ENCODE measurements around the gene LIF.
A peak's percentile ranks its signal among the peaks of the same experiment; 100 is the strongest.
"Not testable (repeated sequence)": the region's sequence is repeated elsewhere in the genome, so short reads cannot be mapped to it uniquely, and the experiment has no call there.

The LIF gene

DNA sequence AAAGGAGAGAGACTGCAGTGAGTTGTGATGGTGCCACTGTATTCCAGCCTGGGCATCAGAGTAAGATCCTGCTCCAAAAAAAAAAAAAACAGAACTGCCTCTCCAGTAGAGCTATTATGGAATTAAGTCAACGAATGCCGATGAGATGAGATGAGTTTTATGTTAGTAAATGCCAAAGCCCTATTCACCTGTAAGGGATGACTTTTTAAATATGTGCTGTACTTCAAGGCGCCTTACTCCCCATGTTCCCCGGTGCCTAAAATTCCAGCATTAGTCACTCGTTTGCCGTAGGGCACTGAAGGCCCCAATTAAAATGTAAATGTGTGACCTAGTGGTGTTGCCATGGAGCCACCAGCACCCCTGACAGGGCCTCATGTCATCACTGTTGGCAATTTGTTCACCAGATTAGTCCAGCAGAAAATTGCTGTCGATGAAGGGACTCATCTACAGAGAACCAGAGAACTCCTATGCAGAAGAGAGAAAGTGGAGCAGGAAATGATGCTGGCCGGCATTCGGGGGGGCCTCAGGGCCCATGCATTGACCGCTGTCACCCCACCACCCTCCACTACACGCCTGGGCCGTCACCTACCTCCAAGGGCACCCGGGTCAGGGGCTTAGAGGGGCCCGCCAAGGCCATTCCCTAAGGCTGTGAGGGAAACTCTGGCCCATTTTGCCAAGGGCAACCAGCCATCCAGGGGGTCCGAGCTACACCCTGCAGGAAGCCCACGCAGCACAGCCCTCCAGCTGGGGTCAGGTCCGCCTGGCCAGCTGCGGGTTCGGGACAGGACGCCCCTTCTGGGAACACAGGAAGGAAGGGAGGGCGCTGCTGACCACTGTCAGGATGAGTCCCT is 17.8 kb downstream of the LIF start:
- DNase-seq (ENCODE audit: low read depth in 2 of 2, low spot score in 1 of 2): no peak

DNA sequence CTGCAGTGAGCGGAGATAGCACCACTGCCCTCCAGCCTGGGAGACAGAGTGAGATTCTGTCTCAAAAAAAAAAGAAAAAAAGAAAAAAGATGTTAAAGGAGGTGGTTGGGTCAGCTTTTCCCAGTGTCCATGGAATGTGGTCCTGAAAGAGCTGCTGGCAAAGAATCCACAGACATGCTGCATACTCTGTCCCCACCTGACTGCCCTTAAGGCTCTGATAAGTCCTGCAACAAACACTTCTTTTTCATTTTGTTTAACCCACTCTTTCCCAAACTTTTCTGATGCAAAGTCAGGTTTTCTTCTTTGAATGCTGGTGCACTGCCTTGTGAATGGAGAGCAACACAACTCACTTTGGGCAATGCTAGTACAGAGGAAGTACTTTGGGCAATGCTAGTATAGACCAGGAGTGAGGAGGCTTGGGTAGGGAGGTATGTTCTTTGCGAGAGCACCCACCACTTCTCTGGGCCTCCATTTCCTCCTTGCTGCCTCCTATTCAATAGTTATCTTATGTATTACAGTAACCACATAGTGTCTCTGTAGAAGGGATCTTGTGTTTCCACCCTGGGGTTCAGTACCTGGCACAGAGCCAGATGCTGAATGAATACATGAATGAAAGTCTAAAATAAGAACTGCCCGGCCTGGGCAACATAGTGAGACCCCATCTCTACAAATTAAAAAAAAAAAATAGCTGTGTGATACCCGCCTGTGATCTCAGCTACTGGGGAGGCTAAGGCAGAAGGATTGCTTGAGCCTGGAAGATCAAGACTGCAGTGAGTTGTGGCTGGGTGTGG is 18.9 kb downstream of the LIF start:
- no peak for DNase-seq (ENCODE audit: low read depth in 2 of 2, low spot score in 1 of 2)

DNA sequence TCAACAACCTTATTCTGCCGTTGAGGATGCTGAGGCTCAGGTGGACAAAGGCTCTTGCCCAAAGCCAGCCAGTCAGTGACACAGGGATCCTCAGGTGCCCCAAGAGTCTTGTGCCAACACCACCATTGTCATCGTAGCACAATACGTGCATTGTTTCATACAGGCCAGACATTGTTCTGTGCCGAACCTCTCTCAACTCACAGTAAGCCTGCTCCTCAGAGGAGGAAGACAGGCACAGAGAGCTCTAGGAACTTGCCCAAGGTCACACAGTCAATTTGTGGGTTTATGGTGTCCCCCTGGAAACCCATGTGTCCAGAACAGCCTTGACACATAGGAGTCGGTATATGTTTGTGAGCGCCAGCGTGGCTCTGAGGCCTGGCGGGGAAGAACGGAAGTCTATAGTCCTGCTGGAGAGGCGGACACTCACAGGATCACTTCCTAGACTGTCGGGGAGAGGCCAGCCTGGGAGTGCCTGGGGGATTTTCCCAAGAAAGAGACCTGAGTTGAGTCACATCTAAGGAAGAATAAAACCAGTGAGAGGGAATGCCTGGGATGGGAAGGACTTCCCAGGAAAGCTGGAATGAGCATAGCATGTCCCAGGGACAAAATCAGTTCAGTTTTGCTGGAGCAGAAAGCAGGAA is 20.2 kb downstream of the LIF start:
- DNase-seq (ENCODE audit: low read depth in 2 of 2, low spot score in 1 of 2): no peak

DNA sequence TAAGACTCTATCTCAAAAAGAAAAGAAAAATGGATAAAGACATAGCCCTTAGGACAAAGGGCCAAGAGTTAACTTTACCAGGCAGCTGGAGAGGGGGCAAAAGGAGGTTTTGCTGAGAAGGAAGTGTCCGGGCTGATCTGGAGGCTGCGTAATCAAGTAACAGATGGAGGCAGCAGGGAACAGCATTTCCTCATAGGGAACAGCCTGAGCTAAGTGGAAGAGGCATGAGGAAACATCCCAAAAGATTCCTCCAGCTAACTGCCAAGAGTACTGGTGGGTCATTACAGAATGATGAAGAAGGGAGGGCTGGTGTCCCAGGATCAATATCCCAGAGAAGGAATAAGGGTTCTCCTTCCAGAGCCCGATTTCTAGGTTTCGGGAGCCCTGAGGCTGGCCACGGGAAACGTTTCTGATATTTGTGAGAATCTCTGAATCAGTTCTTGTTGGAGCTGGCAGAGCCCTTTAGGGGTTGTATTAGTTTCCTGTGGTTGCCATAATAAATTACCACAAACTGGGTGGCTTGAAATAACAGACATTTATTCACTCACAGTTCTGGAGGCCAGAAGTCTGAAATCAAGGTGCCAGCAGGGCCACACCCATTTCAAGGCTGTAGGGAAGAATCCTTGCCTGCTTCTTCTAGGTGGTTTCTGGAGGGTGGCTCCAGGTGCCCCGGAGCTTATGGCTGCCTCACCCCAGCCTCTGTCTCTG is 21.2 kb downstream of the LIF start:
- no peak for DNase-seq (ENCODE audit: low read depth in 2 of 2, low spot score in 1 of 2)

DNA sequence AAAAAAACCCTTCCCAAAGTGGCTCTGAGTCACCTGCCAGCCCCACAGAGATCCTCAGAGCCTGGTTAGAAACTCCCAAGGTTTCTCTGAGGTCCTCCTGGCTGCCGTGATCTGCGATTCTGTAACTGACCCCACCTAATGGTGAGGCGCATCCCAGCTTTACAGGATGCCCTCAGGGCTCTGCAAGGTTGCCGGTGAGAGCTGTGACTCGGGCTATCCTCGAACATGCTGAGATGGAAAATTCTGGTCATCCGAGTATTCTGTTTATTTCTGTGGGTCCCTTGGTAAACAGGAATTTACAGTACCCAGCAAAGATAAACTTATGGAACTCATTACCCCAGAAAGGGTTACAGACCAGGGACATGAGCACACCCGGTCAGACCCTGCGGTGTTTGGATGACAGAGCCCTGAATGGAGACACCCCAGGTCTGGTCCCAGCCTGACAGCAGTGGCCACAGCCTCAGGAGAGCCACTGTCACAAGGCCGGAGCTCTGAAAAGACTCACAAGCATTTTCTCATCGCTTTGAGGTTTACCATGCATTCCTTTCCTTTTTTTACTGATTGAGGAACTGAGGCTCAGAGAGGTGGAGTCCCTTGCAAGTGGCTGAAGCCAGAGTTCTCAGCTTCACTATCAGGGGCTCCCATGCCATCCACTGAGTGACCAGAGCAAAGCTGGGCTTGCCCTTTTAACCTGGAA is 22.2 kb downstream of the LIF start:
- no peak for DNase-seq (ENCODE audit: low read depth in 2 of 2, low spot score in 1 of 2)

DNA sequence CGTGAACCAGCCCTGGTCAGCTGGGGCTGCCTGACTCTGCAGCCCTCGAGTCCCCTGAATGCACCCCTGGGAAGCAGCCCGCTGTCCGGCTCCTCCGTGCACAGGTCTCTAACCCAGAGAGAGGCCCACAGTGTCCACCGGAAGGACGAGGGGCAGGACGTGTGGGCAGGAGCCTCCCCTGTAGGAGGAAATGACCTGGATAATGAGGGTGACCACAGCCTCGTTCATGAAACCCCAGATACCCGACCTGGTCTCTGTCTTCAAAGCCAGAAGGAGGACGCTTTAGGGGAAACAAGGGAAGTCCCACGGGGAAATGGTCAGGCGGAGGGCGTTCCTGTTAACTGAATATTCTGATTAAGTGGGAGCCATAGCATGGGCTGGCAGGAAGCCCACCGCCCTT is 23.3 kb downstream of the LIF start:
- DNase-seq (ENCODE audit: low read depth in 2 of 2, low spot score in 1 of 2): no peak

DNA sequence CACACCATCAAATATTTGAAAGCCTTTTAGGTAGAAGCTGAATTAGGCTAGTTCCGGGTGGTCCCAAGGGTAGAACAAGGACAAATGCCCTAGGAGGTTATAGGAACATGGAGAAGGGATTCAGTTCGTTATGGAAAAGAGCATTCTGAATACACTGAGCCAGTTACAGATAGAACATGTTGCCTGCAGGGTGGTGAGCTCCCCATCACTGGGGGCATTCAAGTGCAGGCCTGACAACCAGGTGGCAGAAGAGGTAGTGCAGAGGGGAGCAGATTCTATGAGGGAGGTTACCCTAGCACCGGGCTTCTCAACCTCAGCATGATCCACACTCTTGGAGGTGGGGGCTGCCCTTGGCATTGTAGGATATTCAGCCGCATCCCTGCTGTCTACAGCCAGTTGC is 24.2 kb downstream of the LIF start:
- no peak for DNase-seq (ENCODE audit: low read depth in 2 of 2, low spot score in 1 of 2)

DNA sequence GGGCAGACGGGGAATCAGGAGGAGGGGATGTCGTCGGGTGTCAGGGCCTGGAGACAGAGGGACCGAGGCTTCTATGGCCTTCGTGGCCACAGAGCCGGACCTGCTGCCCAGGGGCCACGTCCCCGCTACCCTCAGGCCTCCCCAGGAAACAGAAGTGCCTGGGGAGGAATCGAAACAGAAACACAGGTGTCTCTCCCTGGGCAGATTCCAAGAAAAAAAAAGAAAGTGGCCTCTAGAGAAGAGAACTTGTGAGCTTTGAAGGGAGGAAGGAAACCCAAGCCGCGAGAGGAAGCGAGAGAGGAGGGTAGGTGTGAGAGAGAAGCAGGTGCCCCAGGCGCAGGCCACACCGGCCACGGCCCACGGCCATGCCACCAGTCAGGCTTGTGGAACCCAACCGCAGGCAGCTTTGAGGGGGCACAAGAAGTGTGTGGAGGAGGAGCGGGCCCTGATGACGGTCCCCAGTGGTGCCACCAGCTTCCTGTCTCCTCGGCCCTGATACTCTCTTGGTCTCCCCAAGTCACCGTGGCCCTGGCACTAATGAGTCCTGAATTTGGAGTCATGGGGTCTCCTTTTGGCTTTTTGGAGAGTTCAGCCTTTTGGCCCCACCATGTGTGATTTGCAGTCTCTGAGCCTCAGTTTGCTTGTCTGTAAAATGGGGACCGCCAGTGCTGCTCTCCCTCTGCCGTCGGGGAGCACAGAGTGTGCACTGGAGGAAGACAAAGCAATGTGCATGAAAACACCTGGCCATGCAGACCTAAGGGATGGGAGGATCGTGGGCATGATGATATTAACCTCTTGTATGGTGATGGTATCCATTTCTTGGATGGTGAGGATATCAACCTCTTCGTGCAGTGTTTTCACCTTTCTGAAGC is 25.2 kb downstream of the LIF start:
- DNase-seq (ENCODE audit: low read depth in 2 of 2, low spot score in 1 of 2): peak; percentile 32 to 46

DNA sequence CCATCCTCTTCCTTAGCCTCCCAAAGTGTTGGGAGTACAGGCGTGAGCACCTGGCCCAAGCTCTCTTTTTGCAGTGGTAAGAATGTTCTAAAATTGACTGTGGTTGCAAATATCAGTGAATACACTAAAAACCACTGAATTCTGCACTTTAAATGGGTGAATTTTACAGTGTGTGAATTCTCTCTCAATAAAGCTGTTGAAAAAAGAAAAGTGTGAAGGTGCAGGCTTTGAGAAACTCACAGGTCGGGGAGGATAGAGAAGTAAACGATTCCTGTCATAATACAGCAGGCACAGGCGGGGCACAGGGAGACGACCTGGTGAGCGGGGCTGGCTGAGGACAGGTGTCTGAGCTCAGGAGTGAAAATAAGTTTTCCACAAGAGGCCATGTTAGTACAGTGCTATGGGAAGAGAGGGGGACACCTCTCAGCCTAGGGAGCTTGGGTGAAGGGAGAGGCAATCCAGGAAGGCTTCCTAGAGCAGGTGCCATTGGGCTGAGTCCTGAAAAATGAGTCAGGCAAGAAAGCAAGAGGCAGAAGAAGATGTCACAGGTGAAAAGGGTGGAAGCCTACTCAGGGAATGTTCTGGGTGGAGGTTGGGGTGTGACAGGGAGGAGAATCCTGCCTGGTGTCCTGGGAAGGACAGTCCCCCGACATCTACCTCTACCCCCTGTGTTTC is 26.1 kb downstream of the LIF start:
- no peak for DNase-seq (ENCODE audit: low read depth in 2 of 2, low spot score in 1 of 2)

DNA sequence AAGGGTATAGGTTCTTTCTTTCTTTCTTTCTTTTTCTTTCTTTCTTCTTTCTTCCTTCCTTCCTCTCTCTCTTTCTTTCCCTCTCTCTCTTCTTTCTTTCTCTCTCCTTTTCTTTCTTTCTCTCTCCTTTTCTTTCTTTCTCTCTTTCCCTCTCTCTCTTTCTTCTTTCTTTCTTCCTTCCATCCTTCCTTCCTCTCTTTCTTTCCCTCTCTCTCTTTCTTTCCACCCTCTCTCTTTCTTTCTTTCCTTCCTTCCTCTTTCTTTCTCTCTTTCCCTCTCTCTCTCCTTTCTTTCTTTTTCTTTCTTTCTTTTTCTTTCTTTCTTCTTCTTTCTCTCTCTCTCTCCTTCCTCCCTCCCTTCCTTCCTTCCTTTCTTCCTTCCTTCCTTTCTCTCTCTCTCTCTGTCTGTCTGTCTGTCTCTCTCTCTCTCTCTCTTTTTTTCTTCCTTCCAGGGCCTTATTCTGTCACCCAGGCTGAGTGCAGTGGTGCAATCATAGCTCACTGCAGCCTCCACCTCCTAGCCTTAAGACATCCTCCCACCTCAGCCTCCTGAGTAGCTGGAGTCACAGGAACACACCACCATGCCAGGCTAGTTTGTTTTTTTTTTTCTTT is 26.8 kb downstream of the LIF start:
- no peak for DNase-seq (ENCODE audit: low read depth in 2 of 2, low spot score in 1 of 2)

DNA sequence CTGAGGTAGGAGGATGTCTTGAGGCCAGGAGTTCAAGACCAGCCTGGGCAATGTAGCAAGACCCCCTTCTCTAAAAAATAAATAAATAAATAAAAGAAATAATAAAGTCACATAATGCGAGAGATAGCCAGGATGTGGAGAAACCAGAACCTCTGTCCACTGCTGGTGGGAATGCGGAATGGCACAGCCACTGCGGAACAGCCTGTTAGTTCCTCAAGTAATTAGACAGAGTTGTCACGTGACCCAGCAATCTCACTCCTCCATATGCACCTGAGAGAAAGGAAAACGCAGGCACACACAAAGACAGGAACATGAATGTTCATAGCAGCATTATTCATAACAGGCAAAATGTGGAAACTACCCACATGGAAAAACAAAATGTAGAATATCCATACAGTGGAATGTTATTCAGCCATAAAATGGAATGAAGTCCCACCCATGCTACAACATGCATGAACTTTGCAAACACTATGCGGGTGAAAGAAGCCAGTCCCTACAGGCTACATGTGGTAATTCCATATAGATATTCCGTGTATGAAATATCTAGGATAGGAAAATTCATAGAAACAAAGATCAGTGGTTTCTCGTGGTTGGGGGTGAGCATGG is 27.4 kb downstream of the LIF start:
- no peak for DNase-seq (ENCODE audit: low read depth in 2 of 2, low spot score in 1 of 2)

DNA sequence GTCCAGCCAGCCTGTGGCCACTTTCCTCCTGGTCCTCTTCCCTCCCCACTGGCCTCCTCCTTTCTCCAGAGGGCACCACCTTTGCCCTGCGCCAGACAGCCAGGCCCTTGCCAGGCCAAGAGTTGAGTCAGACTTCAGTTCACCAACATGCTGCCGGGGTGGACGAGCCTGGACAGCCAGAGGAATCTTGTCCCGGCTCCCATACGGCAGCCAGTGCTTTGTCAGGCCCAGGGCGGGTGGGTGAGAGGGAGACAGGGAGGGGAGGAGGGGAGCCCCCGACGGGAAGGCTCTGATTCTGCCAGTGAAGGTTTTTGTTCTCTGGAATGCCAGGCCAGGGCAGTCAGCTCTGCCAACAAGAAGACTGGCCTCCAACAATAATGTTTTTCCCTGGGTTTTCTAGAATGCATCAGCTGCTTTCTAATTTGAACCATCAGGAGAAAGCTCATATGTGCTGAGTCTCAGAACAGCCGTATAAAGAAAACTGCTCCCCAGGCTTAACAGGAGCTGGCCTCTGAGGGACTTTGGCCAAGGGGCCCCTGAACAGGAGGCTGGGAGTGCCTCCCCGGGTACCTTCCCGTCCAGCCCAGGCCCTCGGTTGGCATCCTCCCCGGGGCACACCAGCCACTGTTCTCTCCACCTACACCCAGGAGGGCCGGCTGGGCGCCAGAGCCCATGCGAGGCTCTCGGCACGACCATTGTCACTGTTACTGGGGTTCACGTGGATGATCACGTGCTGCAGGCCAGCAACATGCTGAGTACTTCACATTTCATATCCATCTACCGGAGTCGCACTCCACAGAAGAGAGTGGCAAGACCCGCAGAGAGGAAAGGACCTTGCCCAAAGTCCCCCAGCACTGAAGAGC is 28.6 kb downstream of the LIF start:
- no peak for DNase-seq (ENCODE audit: low read depth in 2 of 2, low spot score in 1 of 2)

DNA sequence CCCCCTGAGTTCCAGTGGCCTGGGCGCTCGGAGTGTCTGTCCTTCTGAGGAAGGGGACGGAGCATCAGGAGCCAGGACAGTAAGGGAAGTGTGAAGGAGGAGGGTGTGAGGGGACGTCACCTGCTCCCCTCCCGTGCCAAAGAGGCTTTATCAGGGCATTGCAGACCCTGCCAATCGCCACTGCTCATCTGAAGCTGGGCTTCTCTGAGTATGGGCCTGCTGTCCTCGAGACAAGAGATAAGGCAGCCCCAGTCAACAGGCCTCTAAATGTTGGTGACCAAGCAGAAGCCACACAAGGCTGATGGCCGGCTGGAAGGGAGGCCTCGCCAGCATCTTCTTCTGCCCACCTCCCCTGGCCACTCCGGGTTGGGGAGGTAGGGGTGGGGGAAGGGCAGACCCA is 29.8 kb downstream of the LIF start:
- DNase-seq (ENCODE audit: low read depth in 2 of 2, low spot score in 1 of 2): no peak

DNA sequence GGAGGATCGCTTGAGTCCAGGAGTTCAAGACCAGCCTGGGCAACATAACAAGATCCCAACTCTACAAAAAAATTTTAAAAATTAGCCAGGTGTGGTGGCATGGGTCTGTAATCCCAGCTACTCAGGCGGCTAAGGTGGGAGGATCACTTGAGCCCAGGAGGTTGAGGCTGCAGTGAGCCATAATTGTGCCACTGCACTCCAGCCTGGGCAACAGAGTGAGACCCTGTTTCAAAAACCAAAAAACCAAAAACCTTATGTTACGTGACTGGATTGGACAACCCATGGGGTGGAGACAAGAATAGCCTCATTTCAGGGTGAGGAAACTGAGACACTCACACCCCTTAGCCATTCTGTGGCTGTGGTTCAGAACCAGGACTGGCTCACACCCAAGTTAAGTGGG is 30.3 kb downstream of the LIF start:
- not testable (repeated sequence) for DNase-seq (ENCODE audit: low read depth in 2 of 2, low spot score in 1 of 2)

DNA sequence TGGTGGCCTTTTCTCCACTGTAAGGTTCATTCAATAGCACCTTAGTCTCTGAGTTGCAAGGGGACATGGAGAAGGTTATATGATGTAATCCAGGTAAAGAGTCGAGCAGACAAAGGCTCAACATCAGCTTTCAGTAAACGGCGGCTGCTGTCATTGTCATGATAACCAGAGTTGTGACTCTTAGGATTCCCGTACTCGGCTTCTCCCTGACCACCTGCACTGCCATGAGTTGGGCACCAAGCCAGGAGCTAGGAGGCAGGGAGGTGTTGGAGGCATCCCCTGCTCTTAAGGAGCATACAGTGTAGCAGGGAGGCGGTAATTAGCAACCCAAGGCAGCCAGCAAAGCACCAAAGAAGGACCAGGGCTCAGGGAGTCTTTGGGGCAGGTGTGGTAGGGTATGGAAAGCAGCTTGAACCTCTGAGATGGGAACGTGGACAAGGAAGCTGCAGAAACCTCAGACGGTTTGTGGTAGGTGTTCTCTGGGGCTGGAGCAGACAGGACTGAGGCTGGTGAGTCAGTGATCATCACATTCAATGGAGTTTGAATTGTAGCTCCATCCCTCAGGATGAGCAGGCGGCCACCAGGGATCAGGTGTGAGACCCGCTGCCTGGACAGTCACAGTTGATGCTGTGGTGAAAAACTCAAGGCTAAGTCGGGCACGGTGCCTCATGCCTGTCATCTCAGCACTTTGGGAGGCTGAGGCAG is 31.7 kb downstream of the LIF start:
- DNase-seq (ENCODE audit: low read depth in 2 of 2, low spot score in 1 of 2): no peak

DNA sequence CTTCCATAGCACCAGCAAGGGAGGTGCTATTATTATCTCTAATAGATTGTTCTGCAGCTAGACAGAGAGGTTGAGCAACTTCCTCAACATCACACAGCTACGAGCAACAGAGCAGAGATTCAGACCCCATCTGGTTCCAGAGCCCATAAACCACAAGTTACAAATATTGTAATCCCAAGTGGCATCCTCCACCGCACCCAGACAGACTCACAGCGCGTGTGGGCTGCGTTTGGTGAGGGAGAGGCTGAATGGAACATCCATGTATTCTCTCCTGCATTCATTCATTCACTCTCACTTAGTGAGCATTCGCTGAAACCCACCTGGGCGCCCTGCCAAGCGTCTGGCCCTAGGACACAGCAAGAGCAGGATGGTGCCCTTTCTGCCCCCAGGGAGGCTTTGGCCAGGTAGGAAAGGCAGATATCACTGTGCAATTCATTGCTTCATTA is 33.5 kb downstream of the LIF start:
- DNase-seq (ENCODE audit: low read depth in 2 of 2, low spot score in 1 of 2): no peak
